GM20000 (cell line): ENCODE measurements around the gene G3BP1.

Source experiments
- DNase-seq: peaks from one replicate; pipeline ENCODE4 v3.0.0; 2012; ENCODE audit warnings: low spot score
- TF ChIP-seq, protein P1 (sequence below): IDR thresholded peaks from 2 replicates; pipeline ENCODE4 v1.5.1; 2012; ENCODE audit warnings: mild to moderate bottlenecking, control low read depth; ENCODE audit errors: extremely low read depth, missing control alignments

G3BP1 gene

DNA sequence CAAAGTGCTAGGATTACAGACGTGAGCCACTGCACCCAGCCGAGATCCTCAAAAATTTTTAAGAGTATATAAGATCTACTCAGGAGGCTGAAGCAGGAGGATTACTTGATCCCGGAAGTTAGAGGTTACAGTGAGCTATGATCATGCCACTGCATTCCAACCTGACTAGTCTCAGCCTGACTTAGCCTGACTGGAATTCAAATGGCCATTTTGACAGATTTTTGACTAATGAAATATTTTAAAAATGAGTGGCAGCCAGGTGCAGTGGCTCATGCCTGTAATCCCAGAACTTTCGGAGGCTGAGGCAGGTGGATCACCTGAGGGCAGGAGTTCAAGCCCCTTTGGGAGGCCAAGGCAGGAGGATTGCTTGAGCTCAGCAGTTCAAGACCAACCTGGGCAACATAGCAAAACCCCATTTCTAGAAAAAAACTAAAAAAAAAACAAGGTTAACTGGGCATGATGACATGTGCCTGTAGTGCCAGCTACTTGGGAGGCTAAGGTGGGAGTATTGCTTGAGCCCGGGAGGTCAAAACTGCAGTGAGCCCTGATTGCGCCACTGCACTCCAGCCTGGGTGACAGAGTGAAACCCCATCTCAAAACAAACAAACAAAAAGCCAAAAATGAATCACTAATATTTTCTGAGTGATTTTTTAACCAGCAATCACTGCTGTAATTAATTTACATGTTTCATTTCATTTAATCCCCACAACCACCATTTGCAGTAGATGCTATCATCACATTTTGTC is 29.9 kb upstream of the G3BP1 start:
- TF ChIP-seq, protein P1, sequence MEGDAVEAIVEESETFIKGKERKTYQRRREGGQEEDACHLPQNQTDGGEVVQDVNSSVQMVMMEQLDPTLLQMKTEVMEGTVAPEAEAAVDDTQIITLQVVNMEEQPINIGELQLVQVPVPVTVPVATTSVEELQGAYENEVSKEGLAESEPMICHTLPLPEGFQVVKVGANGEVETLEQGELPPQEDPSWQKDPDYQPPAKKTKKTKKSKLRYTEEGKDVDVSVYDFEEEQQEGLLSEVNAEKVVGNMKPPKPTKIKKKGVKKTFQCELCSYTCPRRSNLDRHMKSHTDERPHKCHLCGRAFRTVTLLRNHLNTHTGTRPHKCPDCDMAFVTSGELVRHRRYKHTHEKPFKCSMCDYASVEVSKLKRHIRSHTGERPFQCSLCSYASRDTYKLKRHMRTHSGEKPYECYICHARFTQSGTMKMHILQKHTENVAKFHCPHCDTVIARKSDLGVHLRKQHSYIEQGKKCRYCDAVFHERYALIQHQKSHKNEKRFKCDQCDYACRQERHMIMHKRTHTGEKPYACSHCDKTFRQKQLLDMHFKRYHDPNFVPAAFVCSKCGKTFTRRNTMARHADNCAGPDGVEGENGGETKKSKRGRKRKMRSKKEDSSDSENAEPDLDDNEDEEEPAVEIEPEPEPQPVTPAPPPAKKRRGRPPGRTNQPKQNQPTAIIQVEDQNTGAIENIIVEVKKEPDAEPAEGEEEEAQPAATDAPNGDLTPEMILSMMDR = no peak
- no peak for DNase-seq

DNA sequence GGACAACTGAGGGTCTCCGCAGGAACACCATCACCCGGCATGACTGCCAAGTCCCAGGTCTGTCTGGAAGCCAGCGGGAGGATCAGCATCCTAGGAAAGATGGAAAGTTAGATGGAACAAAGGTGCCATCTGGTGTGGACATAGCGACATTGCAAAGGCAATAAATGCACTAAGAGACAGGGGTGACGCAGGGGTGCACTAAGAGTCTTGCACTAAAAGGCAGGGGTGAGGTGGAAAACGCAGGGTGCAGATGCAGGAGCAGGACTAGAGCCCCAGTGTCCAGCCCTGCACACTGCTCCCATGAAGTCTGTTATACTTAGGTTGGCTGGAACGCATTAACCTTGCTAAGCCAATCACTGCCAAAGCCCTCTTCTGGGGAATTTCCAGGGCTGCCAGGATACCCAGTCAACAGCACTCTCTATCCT is 28.9 kb upstream of the G3BP1 start:
- no peak for DNase-seq

DNA sequence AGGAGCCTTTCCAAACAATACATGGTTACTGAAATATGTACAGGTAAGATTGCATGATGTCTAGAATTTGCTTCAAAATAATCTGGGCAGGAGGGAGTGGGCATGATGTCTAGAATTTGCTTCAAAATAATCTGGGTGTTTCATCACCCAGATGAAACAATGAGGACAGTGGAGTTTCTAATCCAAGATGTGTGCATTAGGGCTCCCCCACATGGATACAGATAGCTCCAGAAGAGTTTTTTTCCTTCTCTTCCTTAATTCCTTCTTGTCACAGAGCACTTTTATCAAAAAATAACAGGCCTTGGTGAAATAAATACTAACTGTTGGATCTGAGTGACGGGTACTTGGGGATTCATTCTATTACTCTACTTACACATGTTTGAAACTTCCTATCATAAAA is 28.2 kb upstream of the G3BP1 start:
- TF ChIP-seq, protein P1 = no peak
- no peak for DNase-seq

More for the DNA sequence above, 28.9 kb upstream of the G3BP1 start:
- TF ChIP-seq, protein P1 = no peak

DNA sequence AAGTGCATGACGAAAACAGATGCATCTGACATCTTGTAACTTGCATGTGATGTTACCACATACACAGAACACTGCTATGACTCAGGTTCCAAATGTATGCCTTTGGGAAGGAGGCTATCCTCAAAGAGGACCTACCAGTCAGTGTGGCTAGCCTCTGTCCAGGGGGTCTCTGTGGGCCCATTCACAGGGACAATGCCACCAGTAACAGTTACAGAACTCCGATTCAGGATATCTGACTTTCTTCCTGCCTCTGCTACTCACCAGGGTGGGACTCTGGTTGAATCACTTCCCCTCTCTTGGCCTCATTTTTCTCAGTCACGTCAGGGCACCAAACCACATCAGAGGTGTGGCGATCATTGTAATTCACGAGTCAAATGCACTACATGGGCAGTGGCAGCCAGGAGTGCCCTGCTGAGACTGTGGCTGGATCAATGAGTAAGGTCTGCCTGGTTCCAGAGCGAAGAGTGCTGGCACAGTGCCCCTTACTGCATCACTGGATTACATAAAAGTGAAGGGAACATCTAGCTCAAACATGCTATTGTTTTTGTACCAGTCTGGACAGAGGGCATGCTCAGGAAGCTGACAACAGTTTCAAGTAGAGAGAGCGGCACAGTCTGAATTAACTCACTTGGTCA is 26.6 kb upstream of the G3BP1 start:
- DNase-seq = no peak
- TF ChIP-seq, protein P1 = no peak

DNA sequence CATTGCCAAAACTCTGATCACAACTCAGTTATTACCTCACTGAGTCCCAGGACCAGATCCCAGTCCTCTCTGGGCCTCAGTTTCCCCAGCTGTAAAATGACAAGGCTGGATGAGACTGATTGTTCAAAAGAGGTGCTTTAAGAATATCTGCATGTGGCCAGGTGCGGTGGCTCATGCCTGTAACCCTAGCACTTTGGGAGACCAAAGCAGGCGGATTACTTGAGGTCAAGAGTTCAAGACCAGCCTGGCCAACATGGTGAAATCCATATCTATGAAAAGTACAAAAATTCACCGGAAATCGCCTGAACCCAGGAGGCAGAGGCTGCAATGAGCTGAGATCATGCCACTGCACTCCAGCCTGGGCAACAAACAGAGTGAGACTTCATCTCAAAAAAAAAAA is 21.6 kb upstream of the G3BP1 start:
- TF ChIP-seq, protein P1 = no peak
- no peak for DNase-seq

DNA sequence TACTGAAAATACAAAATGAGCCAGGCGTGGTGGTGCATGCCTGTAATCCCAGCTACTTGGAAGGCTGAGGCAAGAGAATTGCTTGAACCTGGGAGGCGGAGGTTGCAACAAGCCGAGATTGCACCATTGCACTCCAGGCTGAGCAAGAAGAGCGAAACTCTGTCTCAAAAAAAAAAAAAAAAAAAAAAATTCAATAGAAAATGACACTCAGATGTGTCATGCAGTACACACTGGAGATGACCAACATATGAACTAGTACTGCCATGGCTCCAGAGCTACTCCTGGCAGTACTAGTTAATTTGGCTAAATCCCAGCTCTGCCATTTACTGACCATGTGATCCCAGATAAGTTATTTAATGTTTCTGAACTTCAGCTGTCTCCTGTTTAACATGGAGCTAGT is 20.7 kb upstream of the G3BP1 start:
- TF ChIP-seq, protein P1 = no peak
- no peak for DNase-seq

DNA sequence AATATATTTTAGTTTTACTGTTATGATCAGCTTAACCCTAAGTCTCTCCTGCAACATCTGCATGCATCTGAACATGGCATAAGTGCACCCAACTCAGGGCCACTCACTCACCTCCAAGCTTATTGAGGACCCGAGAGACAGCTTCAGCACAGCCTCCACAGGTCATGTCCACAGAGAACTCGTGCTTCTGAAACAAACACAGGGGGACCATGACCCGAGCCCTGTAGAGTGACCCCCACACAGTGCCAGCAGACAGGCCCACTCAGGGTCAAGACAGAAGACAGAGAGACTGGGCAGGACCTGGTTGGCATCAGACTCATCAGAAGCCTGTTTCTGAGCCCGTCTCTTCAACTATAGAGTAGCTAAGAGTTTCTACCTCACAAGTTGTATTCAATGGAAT is 20.2 kb upstream of the G3BP1 start:
- TF ChIP-seq, protein P1 = no peak
- DNase-seq = no peak
